Nephron (organoid): ENCODE measurements around the gene KCNA1.
A peak's percentile ranks its signal among the peaks of the same experiment; 100 is the strongest.

Source experiments
- H3K27ac Mint-ChIP-seq, 3 experiments: 2 replicates each; pipeline ENCODE4 v1.8.0; 2020; ENCODE audit warnings: mixed read lengths in 3 of 3, mild to moderate bottlenecking in 2 of 3, moderate library complexity in 1 of 3
- H3K27me3 Mint-ChIP-seq: 2 replicates; pipeline ENCODE4 v1.8.0; 2021; ENCODE audit warnings: low read depth, mild to moderate bottlenecking, moderate library complexity, mixed read lengths
- H3K36me3 Mint-ChIP-seq: 2 replicates; pipeline ENCODE4 v1.8.0; 2020; ENCODE audit warnings: low read depth, mixed read lengths
- H3K4me1 Mint-ChIP-seq: 2 replicates; pipeline ENCODE4 v1.8.0; 2020; ENCODE audit warnings: mixed read lengths
- H3K4me3 Mint-ChIP-seq, 3 experiments: 2 replicates each; pipeline ENCODE4 v1.8.0; 2020; ENCODE audit warnings: mild to moderate bottlenecking in 3 of 3, mixed read lengths in 3 of 3, moderate library complexity in 2 of 3
- H3K9me3 Mint-ChIP-seq: 2 replicates; pipeline ENCODE4 v1.8.0; 2020; ENCODE audit warnings: mixed read lengths
- TF ChIP-seq, protein P1 (sequence below), 3 experiments: fragments of 200-600 bp; sonication (generic); IDR thresholded peaks; one replicate each; pipeline ENCODE4 v1.5.0; 2021; ENCODE audit warnings: antibody characterized with exemption in 3 of 3; ENCODE audit not compliant: unreplicated experiment in 3 of 3

The KCNA1 gene

DNA sequence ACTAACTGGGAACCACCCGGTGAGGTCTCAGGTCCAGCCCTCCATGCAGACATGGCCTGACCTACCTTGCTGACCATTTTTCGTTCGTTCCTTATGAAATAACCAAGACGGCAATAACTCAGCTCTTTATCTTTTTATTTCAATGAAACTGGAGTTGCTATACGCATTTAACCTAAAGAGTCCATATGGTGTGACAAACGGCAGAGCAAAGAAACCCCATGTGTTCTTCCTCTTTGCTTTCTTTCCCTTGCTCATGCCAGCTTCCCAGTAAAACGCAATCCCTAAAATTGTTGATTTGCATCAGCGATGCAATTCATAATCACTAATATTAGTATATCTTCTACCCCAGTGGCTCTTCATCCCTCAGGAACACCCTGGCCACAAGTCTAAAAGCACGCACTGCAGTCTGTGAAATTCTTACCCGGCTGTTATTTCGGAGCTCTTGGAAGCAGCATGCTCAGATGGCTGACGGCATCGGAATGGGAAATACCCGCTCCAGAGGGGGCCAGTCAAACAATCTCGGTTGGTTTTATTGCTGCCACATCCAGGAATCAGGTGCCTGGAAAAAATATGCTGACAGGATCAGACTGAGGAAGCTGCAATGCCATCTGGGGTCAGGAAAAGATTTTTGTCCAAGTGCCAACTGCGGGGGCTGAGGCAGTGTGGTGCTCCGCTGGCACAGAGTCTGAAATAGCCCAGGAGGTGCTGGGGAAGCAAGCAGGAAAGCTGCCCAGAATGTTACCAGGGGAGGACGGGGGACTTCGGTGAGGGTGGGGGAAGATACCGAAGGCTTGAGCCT is 28.2 kb upstream of the KCNA1 start:
- peaks cover 25% of the 10 kb centered on the region for H3K9me3 Mint-ChIP-seq
- no peak overlapping the region for H3K27ac Mint-ChIP-seq
- TF ChIP-seq, protein P1, sequence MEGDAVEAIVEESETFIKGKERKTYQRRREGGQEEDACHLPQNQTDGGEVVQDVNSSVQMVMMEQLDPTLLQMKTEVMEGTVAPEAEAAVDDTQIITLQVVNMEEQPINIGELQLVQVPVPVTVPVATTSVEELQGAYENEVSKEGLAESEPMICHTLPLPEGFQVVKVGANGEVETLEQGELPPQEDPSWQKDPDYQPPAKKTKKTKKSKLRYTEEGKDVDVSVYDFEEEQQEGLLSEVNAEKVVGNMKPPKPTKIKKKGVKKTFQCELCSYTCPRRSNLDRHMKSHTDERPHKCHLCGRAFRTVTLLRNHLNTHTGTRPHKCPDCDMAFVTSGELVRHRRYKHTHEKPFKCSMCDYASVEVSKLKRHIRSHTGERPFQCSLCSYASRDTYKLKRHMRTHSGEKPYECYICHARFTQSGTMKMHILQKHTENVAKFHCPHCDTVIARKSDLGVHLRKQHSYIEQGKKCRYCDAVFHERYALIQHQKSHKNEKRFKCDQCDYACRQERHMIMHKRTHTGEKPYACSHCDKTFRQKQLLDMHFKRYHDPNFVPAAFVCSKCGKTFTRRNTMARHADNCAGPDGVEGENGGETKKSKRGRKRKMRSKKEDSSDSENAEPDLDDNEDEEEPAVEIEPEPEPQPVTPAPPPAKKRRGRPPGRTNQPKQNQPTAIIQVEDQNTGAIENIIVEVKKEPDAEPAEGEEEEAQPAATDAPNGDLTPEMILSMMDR (IDR thresholded peaks at IDR 0.05; ENCODE audit: unreplicated experiment in 3 of 3): no peak
- no peak overlapping the region for H3K4me3 Mint-ChIP-seq
- H3K4me1 Mint-ChIP-seq: no peaks in the 10 kb centered on the region
- peaks cover 56% of the 10 kb centered on the region for H3K27me3 Mint-ChIP-seq
- peaks cover 5% of the 10 kb centered on the region for H3K36me3 Mint-ChIP-seq

DNA sequence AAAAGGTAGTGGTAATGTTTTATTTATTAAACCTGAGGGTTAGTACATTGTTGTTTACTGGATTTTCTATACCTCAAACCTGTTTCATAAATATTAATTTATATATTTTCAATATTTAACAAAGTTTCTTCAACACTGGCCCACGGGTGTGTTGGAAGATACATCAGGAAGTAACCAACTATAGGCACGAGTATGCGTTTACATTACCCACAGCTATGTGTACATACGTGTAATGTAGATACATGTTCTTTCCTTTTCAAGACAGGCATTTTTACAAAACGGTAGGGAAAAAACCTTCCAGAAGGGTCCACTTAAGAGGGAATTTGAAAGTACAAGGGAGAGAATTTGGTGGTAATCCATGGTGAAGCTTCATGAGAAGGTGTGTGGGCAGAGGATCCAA is 17.8 kb upstream of the KCNA1 start:
- no peak overlapping the region for H3K27ac Mint-ChIP-seq
- H3K4me1 Mint-ChIP-seq: no peaks in the 10 kb centered on the region
- H3K27me3 Mint-ChIP-seq: peaks cover 83% of the 10 kb centered on the region
- TF ChIP-seq, protein P1 (IDR thresholded peaks at IDR 0.05; ENCODE audit: unreplicated experiment in 3 of 3): no peak
- no peaks in the 10 kb centered on the region for H3K9me3 Mint-ChIP-seq
- no peak overlapping the region for H3K4me3 Mint-ChIP-seq
- no peaks in the 10 kb centered on the region for H3K36me3 Mint-ChIP-seq

DNA sequence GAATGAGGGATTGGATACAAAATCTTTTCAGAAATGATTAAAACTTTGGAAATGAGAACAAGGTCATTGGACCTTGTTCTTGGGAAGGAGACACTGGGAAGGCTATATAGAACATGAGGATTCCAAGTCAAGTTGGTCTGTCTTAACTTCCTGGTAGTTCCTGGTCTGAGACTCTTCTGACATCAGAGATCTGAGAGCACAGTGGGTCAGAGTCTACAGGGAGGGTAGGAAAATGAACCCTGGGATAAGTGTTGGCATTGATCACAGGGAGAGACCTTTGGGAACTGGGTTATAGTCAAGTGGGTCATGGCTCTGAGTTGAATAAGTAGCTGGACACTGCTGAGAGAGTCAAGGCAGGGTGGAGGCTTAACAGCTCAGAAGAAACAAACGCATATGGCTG is 17.3 kb upstream of the KCNA1 start:
- TF ChIP-seq, protein P1 (IDR thresholded peaks at IDR 0.05; ENCODE audit: unreplicated experiment in 3 of 3): no peak
- no peaks in the 10 kb centered on the region for H3K9me3 Mint-ChIP-seq

DNA sequence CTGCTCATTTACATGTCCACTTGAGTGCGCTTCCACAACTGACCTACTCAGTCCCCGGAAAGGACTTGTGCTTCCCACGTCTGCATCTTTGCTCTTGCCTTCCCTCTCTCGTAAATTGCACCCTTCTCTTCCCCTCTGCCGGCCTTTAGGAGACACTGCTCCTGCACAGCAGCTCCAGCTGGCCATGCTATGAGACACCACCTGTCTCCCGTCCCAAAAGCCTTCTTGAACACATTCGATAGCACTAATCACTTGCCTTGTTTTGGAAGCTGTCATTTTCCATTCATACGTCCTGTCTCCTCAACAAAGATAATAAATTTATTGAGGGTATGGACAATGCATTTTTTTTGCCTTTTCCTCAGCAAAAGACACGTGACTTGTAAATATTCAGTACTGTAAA is 15.7 kb upstream of the KCNA1 start:
- H3K4me3 Mint-ChIP-seq: no peak overlapping the region
- H3K27me3 Mint-ChIP-seq: peaks cover 76% of the 10 kb centered on the region
- H3K4me1 Mint-ChIP-seq: no peaks in the 10 kb centered on the region
- no peak overlapping the region for H3K27ac Mint-ChIP-seq
- no peaks in the 10 kb centered on the region for H3K9me3 Mint-ChIP-seq
- TF ChIP-seq, protein P1 (IDR thresholded peaks at IDR 0.05; ENCODE audit: unreplicated experiment in 3 of 3): no peak
- H3K36me3 Mint-ChIP-seq: no peaks in the 10 kb centered on the region

More for the DNA sequence above, 17.3 kb upstream of the KCNA1 start:
- peaks cover 82% of the 10 kb centered on the region for H3K27me3 Mint-ChIP-seq
- no peaks in the 10 kb centered on the region for H3K36me3 Mint-ChIP-seq
- H3K27ac Mint-ChIP-seq: no peak overlapping the region
- H3K4me3 Mint-ChIP-seq: no peak overlapping the region
- no peaks in the 10 kb centered on the region for H3K4me1 Mint-ChIP-seq

DNA sequence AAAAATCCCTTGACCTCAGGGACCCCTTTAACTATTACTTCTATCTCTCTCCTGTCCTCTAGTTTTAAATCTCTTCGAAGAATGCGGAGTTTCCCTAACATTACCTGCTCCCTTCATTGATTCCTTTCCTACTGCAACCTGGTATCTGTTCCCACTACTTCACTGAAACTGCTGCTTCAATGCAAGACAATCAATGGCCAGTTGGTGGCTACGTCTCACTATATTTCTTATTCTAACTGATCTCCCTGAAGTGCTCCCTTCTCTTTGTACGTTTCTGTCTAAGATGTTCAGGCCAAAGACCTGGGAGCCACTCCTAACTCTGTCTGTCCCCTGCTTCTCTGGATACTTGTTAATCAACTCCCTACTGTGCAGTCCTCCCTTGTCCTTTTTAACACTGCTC is 10.3 kb upstream of the KCNA1 start:
- H3K4me3 Mint-ChIP-seq: no peak overlapping the region
- H3K9me3 Mint-ChIP-seq: no peaks in the 10 kb centered on the region
- H3K27ac Mint-ChIP-seq: no peak overlapping the region

More for the DNA sequence above, 10.3 kb upstream of the KCNA1 start:
- H3K27me3 Mint-ChIP-seq: peaks cover 70% of the 10 kb centered on the region
- no peaks in the 10 kb centered on the region for H3K36me3 Mint-ChIP-seq
- H3K4me1 Mint-ChIP-seq: no peaks in the 10 kb centered on the region
- TF ChIP-seq, protein P1 (IDR thresholded peaks at IDR 0.05; ENCODE audit: unreplicated experiment in 3 of 3): peak in 1 of 3 experiments; percentile 21
